SK-N-MC (cell line): ENCODE measurements around the gene SLC30A2.

Source experiments
- EZH2 ChIP-seq: fragments of 200-600 bp; sonication (generic); IDR thresholded peaks from one replicate; pipeline ENCODE4 v1.6.1; 2017; ENCODE audit warnings: antibody characterized with exemption
- FOXP2 ChIP-seq: optimal IDR thresholded peaks from 2 replicates; pipeline ENCODE3; 2011; ENCODE audit warnings: mild to moderate bottlenecking, moderate library complexity; ENCODE audit not compliant: insufficient read depth; ENCODE audit errors: extremely low read length, control extremely low read depth

- TF ChIP-seq EZH2: no peak
- TF ChIP-seq FOXP2: no peak
Observed at GRCh38 chr1:25990702-25991395, 55.1 kb downstream of the SLC30A2 start.
